CD4-positive, alpha-beta T cell (primary cell): ENCODE measurements around the gene PDE4C. TPM values are rescaled to one million over a fixed set of nuclear protein-coding genes. Genes with fewer than 3 reads are reported as not detected.

Experiments used
- ATAC-seq: fragments of 200-7000 bp; cut with Tn5 transposase; one replicate; pipeline ENCODE4 v1.10.0; 2022; ENCODE audit warnings: mild to moderate bottlenecking; ENCODE audit not compliant: poor library complexity
- CTCF ChIA-PET: fragments of 350-600 bp; sonication (Branson Sonifier 250); formaldehyde crosslinking; loops from one replicate; lab custom pipeline; 2021; ENCODE audit warnings: antibody characterized with exemption, inconsistent platforms; lab: Charles Lee
- POLR2A ChIA-PET: fragments of 350-600 bp; sonication (Branson Sonifier 250); formaldehyde crosslinking; loops from one replicate; lab custom pipeline; 2021; ENCODE audit warnings: antibody characterized with exemption, inconsistent platforms; lab: Charles Lee
- DNase-seq, 14 experiments: peaks; one replicate each; pipeline ENCODE4 v3.0.0-alpha.2; 2013 to 2020; ENCODE audit warnings: mixed read lengths in 2 of 14
- H3K27ac ChIP-seq, 2 donors: one replicate each; pipeline versions ENCODE4 v1.5.1 to v1.7.0; 2013; ENCODE audit warnings: low read length in 2 of 2, low read depth in 1 of 2, mild to moderate bottlenecking in 1 of 2
- H3K27me3 ChIP-seq, 2 experiments: 1 replicate in 1 of 2; 2 replicates in 1 of 2; pipeline versions ENCODE4 v1.6.1 to v1.7.0; 2013; ENCODE audit warnings: low read length in 2 of 2, control low read depth in 1 of 2, mild to moderate bottlenecking in 1 of 2, moderate library complexity in 1 of 2; ENCODE audit not compliant: insufficient read depth in 2 of 2, control insufficient read depth in 1 of 2
- H3K36me3 ChIP-seq: one replicate; pipeline ENCODE4 v1.6.1; 2013; ENCODE audit warnings: low read length, control low read depth; ENCODE audit not compliant: insufficient read depth
- H3K4me1 ChIP-seq: one replicate; pipeline ENCODE4 v1.6.1; 2013; ENCODE audit warnings: low read length, control low read depth; ENCODE audit not compliant: insufficient read depth
- H3K4me3 ChIP-seq: one replicate; pipeline ENCODE4 v1.5.1; 2013; ENCODE audit warnings: mild to moderate bottlenecking, low read length, moderate library complexity
- H3K9me3 ChIP-seq, 2 experiments: 1 replicate in 1 of 2; 2 replicates in 1 of 2; pipeline versions ENCODE4 v1.6.1 to v1.7.0; 2013; ENCODE audit warnings: low read length in 2 of 2, mild to moderate bottlenecking in 2 of 2, control low read depth in 1 of 2, moderate library complexity in 1 of 2; ENCODE audit not compliant: control insufficient read depth in 1 of 2, insufficient read depth in 1 of 2
- H3K27ac Mint-ChIP-seq: one replicate; pipeline ENCODE4 v1.8.0; 2020; ENCODE audit warnings: mixed read lengths
- H3K27me3 Mint-ChIP-seq: one replicate; pipeline ENCODE4 v1.8.0; 2021; ENCODE audit warnings: mixed read lengths
- H3K36me3 Mint-ChIP-seq: one replicate; pipeline ENCODE4 v1.8.0; 2021; ENCODE audit warnings: low read depth, mixed read lengths
- H3K4me1 Mint-ChIP-seq: one replicate; pipeline ENCODE4 v1.8.0; 2021; ENCODE audit warnings: low read depth, mixed read lengths
- H3K4me3 Mint-ChIP-seq: one replicate; pipeline ENCODE4 v1.8.0; 2020; ENCODE audit warnings: mild to moderate bottlenecking, mixed read lengths
- H3K9me3 Mint-ChIP-seq: one replicate; pipeline ENCODE4 v1.8.0; 2020; ENCODE audit warnings: mixed read lengths
- CTCF ChIP-seq: fragments of 200-600 bp; IDR thresholded peaks from one replicate; pipeline ENCODE4 v1.8.0; 2022; ENCODE audit warnings: antibody characterized with exemption, mild to moderate bottlenecking
- intact Hi-C, 2 experiments: fragments of 100-400 bp; cut with DNase I in 1 of 2; cut with micrococcal nuclease in 1 of 2; formaldehyde crosslinking; loops; one replicate each; pipeline versions ENCODE4 v1.15.1 to v1.9.0; 2023 to 2025; cut with DNase I, micrococcal nuclease
- total RNA-seq, 174 experiments: library from RNA in 2 of 174; stranded (reverse) in 2 of 174; gene quantifications; one replicate each; pipeline ENCODE4 v1.2.3 and lab custom pipeline; 2021 to 2026

Gene PDE4C
- total RNA-seq, 2 experiments from 2014 or later, result not detected

DNA sequence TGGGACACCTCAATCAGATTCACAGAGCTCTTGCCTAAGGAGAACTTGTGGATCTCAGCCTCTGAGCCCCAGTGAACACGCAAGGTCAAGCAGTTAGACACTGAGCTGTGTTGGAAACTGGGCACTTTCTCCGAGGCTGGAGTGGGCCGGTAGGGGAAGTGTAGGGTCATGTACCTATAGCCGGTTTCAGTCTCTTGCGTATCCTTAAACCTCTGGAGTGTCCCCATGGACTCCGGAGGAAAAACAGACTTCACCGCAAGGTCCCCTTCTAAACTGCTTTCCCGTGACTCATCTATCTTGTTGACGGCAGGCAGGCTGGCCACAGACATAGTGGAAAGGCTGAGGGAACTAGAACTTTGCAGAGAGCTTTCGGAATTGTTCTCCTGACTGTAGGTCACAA is 36.7 kb upstream of the PDE4C start:
- ATAC-seq, result no peak
- peaks cover 20% of the 10 kb centered on the region for H3K36me3 Mint-ChIP-seq
- no peak for TF ChIP-seq CTCF
- Histone ChIP-seq H3K4me3 (no peak overlapping the region), H3K36me3 (peaks cover 32% of the 10 kb centered on the region), H3K9me3 (no peaks in the 10 kb centered on the region), H3K27me3 (no peaks in the 10 kb centered on the region), H3K27ac (no peak overlapping the region), H3K4me1 (peaks cover 17% of the 10 kb centered on the region)
- H3K27me3 Mint-ChIP-seq, result no peaks in the 10 kb centered on the region
- H3K4me3 Mint-ChIP-seq, result no peak overlapping the region
- no peak for DNase-seq
- no peak overlapping the region for H3K27ac Mint-ChIP-seq
- ChIA-PET POLR2A (interaction anchor here (0.6 kb wide), 2 partner anchors 64 to 1188 kb away, joined by 3 to 4 read pairs; no protein-coding TSS in a partner anchor), CTCF (interaction anchor here (1.1 kb wide), 1 partner anchor 11 kb away, joined by 3 read pairs; no protein-coding TSS in a partner anchor)
- intact Hi-C loops, result no loop called here
- H3K4me1 Mint-ChIP-seq, result peaks cover 5% of the 10 kb centered on the region
- H3K9me3 Mint-ChIP-seq, result no peaks in the 10 kb centered on the region

GRCh38 chr19:18262144-18262543 is 35.9 kb upstream of the PDE4C start:
- POLR2A ChIA-PET, result interaction anchor here (0.6 kb wide), 1 partner anchor 1189 kb away, joined by 4 read pairs; no protein-coding TSS in a partner anchor
- CTCF ChIA-PET, result no interaction called here
- no peak overlapping the region for H3K27ac ChIP-seq
- Mint-ChIP-seq H3K27me3 (no peaks in the 10 kb centered on the region), H3K36me3 (peaks cover 15% of the 10 kb centered on the region), H3K4me1 (peaks cover 5% of the 10 kb centered on the region), H3K9me3 (no peaks in the 10 kb centered on the region), H3K4me3 (no peak overlapping the region), H3K27ac (peak overlapping the region; percentile 17)
- no peaks in the 10 kb centered on the region for H3K27me3 ChIP-seq
- TF ChIP-seq CTCF, result no peak
- DNase-seq (no peak), ATAC-seq (no peak)
- peaks cover 17% of the 10 kb centered on the region for H3K4me1 ChIP-seq
- peaks cover 26% of the 10 kb centered on the region for H3K36me3 ChIP-seq
- intact Hi-C loops, result no loop called here
- no peaks in the 10 kb centered on the region for H3K9me3 ChIP-seq
- no peak overlapping the region for H3K4me3 ChIP-seq

GRCh38 chr19:18261474-18261873 is 35.2 kb upstream of the PDE4C start:
- intact Hi-C loops, result no loop called here
- ATAC-seq, result no peak
- Histone ChIP-seq H3K27me3 (no peaks in the 10 kb centered on the region), H3K9me3 (no peaks in the 10 kb centered on the region), H3K4me1 (peaks cover 17% of the 10 kb centered on the region), H3K4me3 (no peak overlapping the region), H3K36me3 (peaks cover 20% of the 10 kb centered on the region), H3K27ac (no peak overlapping the region)
- Mint-ChIP-seq H3K4me1 (peaks cover 5% of the 10 kb centered on the region), H3K36me3 (peaks cover 8% of the 10 kb centered on the region), H3K27ac (no peak overlapping the region), H3K9me3 (no peaks in the 10 kb centered on the region), H3K27me3 (no peaks in the 10 kb centered on the region), H3K4me3 (no peak overlapping the region)
- ChIA-PET CTCF (no interaction called here), POLR2A (interaction anchor here (1.5 kb wide), 1 partner anchor 19 kb away, joined by 8 read pairs; no protein-coding TSS in a partner anchor)
- TF ChIP-seq CTCF, result no peak
- DNase-seq, result peak in 1 of 14 experiments; percentile 50
